ENCODE results near the gene ZNF654. TPM values are rescaled to one million over a fixed set of nuclear protein-coding genes. Genes with fewer than 3 reads are reported as not detected.

ZNF654 gene
- total and polyA plus RNA-seq, 10 donors = 2.8 to 22.3 (median 15.9) TPM

GRCh38 chr3:88058306-88058580 is 812 bp upstream of the ZNF654 start:
- DNase-seq = no peak
- intact Hi-C loops (cut with DNase I; ENCODE audit: low total_unique reads) = no loop called here
- whole genome bisulfite sequencing, 5 donors = 0 to 2% (median 0%) methylated on average over 6 to 24 of the region's 24 CpGs

GRCh38 chr3:88059380-88060170 is 520 bp downstream of the ZNF654 start:
- TF ChIP-seq POLR2A (IDR thresholded peaks at IDR 0.05) = no peak
- TF ChIP-seq CTCF (IDR thresholded peaks at IDR 0.05 in 8 of 11, conservative IDR thresholded peaks at IDR 0.05 in 3 of 11) = no peak
- TF ChIP-seq POLR2AphosphoS5 (IDR thresholded peaks at IDR 0.05) = no peak
- 0 to 1% (median 0%) methylated on average over 23 to 45 of the region's 45 CpGs for WGBS, 5 donors
- Histone ChIP-seq H3K27me3 (replicated peaks in 1 of 7) (no peaks in the 10 kb centered on the region), H3K4me3 (peak overlapping the region; percentile 79 to 97 (median 90)), H3K9me3 (no peaks in the 10 kb centered on the region), H3K27ac (peak overlapping the region; percentile 89 to 99 (median 98)), H3K36me3 (peaks cover 0 to 28% (median 18%) of the 10 kb centered on the region in 6 donors), H3K4me1 (peaks cover 30 to 84% (median 71%) of the 10 kb centered on the region in 6 donors)
- intact Hi-C loops (cut with DNase I; ENCODE audit: low total_unique reads) = no loop called here
- peak; percentile 82 for DNase-seq

More at GRCh38 chr3:88058306-88058580, 812 bp upstream of the ZNF654 start:
- Histone ChIP-seq H3K9me3 (no peaks in the 10 kb centered on the region), H3K4me3 (peak overlapping the region; percentile 56 to 97 (median 90)), H3K36me3 (peaks cover 0 to 38% (median 18%) of the 10 kb centered on the region in 6 donors), H3K27ac (peak overlapping the region; percentile 93 to 99 (median 98)), H3K27me3 (replicated peaks in 1 of 7) (no peaks in the 10 kb centered on the region), H3K4me1 (peaks cover 29 to 84% (median 61%) of the 10 kb centered on the region in 6 donors)
- TF ChIP-seq CTCF (IDR thresholded peaks at IDR 0.05 in 8 of 11, conservative IDR thresholded peaks at IDR 0.05 in 3 of 11) (no peak), POLR2AphosphoS5 (IDR thresholded peaks at IDR 0.05) (no peak), POLR2A (IDR thresholded peaks at IDR 0.05) (no peak)

- WGBS, 5 donors = 18 to 29% (median 18%) methylated on average over 1 of the region's 1 CpG
- DNase-seq = no peak
- no peak for TF ChIP-seq POLR2A (IDR thresholded peaks at IDR 0.05)
- H3K27me3 ChIP-seq (replicated peaks in 1 of 7) = no peaks in the 10 kb centered on the region
- peaks cover 0 to 6% (median 2%) of the 10 kb centered on the region in 6 donors for H3K36me3 ChIP-seq
- H3K4me1 ChIP-seq = peaks cover 34 to 81% (median 64%) of the 10 kb centered on the region in 6 donors
- H3K9me3 ChIP-seq = no peaks in the 10 kb centered on the region
- intact Hi-C loops (cut with DNase I; ENCODE audit: low total_unique reads) = no loop called here
- peak overlapping the region in 1 of 8 donors; percentile 8 for H3K27ac ChIP-seq
- peak overlapping the region in 1 of 8 donors; percentile 12 for H3K4me3 ChIP-seq
Measured at GRCh38 chr3:88061746-88062145, 2.7 kb downstream of the ZNF654 start.

- TF ChIP-seq POLR2A (IDR thresholded peaks at IDR 0.05) = no peak
- TF ChIP-seq POLR2AphosphoS5 (IDR thresholded peaks at IDR 0.05) = no peak
- no peak for TF ChIP-seq CTCF (IDR thresholded peaks at IDR 0.05 in 8 of 11, conservative IDR thresholded peaks at IDR 0.05 in 3 of 11)
- 48 to 66% (median 58%) methylated on average over 2 of the region's 2 CpGs for WGBS, 5 donors
- Histone ChIP-seq H3K27ac (no peak overlapping the region), H3K4me3 (no peak overlapping the region), H3K27me3 (replicated peaks in 1 of 7) (no peaks in the 10 kb centered on the region), H3K4me1 (peaks cover 0 to 41% (median 6%) of the 10 kb centered on the region in 6 donors), H3K9me3 (peaks cover 0 to 14% (median 9%) of the 10 kb centered on the region in 8 donors), H3K36me3 (peaks cover 0 to 4% (median 0%) of the 10 kb centered on the region in 6 donors)
- intact Hi-C loops (cut with DNase I; ENCODE audit: low total_unique reads) = no loop called here
- DNase-seq = no peak
Measured at GRCh38 chr3:88075072-88075471, 16.0 kb downstream of the ZNF654 start.

Data from spleen (tissue), 11 donors.